SU-DHL-6 (cell line): ENCODE results near the gene ABCB1.

Experiments
- EZH2phosphoT487 ChIP-seq: fragments of 200-600 bp; sonication (generic), shearing (Covaris generic); conservative IDR thresholded peaks from 2 replicates; pipeline ENCODE4 v1.6.1; 2018; ENCODE audit warnings: mild to moderate bottlenecking, antibody characterized with exemption, low read length, moderate library complexity, mixed read lengths
- TF ChIP-seq, protein P1 (sequence below): fragments of 200-600 bp; sonication (generic); IDR thresholded peaks from one replicate; pipeline ENCODE4 v1.5.1; 2017; ENCODE audit warnings: antibody characterized with exemption, mild to moderate bottlenecking, low read length, moderate library complexity; ENCODE audit not compliant: insufficient read depth, poor library complexity, severe bottlenecking

DNA sequence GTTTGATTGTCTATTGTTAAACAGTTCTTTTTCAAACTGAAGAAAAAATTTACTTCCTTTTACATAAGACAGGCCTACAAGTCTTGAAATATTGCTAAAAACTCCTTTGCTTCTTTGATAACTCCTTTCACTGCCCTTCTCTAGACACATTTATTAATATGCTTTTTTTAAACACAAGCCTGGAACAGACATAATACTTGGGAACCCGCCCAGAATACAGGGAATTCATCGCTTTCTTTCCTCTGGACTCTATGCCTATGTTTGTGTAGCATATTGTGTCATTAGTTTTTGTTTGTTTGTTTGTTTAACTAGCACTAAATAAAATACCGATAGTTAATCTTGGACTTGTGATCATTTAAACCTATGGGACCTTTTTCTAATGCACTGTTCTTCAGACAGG, 82.8 kb downstream of the ABCB1 start:
- TF ChIP-seq, protein P1, sequence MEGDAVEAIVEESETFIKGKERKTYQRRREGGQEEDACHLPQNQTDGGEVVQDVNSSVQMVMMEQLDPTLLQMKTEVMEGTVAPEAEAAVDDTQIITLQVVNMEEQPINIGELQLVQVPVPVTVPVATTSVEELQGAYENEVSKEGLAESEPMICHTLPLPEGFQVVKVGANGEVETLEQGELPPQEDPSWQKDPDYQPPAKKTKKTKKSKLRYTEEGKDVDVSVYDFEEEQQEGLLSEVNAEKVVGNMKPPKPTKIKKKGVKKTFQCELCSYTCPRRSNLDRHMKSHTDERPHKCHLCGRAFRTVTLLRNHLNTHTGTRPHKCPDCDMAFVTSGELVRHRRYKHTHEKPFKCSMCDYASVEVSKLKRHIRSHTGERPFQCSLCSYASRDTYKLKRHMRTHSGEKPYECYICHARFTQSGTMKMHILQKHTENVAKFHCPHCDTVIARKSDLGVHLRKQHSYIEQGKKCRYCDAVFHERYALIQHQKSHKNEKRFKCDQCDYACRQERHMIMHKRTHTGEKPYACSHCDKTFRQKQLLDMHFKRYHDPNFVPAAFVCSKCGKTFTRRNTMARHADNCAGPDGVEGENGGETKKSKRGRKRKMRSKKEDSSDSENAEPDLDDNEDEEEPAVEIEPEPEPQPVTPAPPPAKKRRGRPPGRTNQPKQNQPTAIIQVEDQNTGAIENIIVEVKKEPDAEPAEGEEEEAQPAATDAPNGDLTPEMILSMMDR = no peak
- no peak for TF ChIP-seq EZH2phosphoT487
